ENCODE data around the gene MACROD2. TPM values are rescaled to one million over a fixed set of nuclear protein-coding genes. Genes with fewer than 3 reads are reported as not detected.

MACROD2 gene
- total and polyA plus RNA-seq, 2 donors (not counting 1 experiment from before 2014, with no cell fraction given) = 5.3 to 6.7 TPM

- no CpG with 5 or more reads among the region's 3 CpGs for WGBS (ENCODE audit: insufficient coverage)
- peaks cover 6% of the 10 kb centered on the region for H3K27me3 Mint-ChIP-seq
- no peak overlapping the region for H3K27ac Mint-ChIP-seq
- Histone ChIP-seq H3K27me3 (replicated peaks in 1 of 4; ENCODE audit: control extremely low read depth in 1 of 4, control insufficient read depth in 3 of 4, insufficient read depth in 4 of 4, low read length in 3 of 4) (no peaks in the 10 kb centered on the region), H3K4me1 (ENCODE audit: control insufficient read depth in 2 of 2, insufficient read depth in 2 of 2, low read length in 2 of 2) (no peaks in the 10 kb centered on the region), H3K27ac (ENCODE audit: low read length in 2 of 2) (no peak overlapping the region), H4K20me1 (ENCODE audit: control insufficient read depth, insufficient read depth, low read length, poor library complexity, severe bottlenecking) (no peaks in the 10 kb centered on the region), H3K9me3 (ENCODE audit: control extremely low read depth in 1 of 3, control insufficient read depth in 2 of 3, insufficient read depth in 1 of 3, low read length in 2 of 3) (no peaks in the 10 kb centered on the region), H3K4me2 (replicated peaks; ENCODE audit: low read depth, low read length, poor library complexity, severe bottlenecking) (no peak overlapping the region), H3K79me2 (ENCODE audit: control insufficient read depth, insufficient read depth, low read length) (no peaks in the 10 kb centered on the region), H2AFZ (ENCODE audit: insufficient read depth, low read depth, low read length, poor library complexity, severe bottlenecking) (no peak overlapping the region), H3K36me3 (replicated peaks in 1 of 2; ENCODE audit: control extremely low read depth in 1 of 2, control insufficient read depth in 1 of 2, extremely low read depth in 1 of 2, insufficient read depth in 2 of 2, low read length in 1 of 2) (no peaks in the 10 kb centered on the region), H3K4me3 (ENCODE audit: control extremely low read depth in 1 of 5, extremely low read depth in 1 of 5, insufficient read depth in 1 of 5, low read depth in 2 of 5, low read length in 4 of 5) (no peak overlapping the region), H3K9ac (ENCODE audit: low read length) (no peak overlapping the region)
- intact Hi-C loops (cut with micrococcal nuclease) = no loop called here
- H3K4me3 Mint-ChIP-seq = no peak overlapping the region
- ChIA-PET POLR2A (no interaction called here), CTCF (no interaction called here)
- ATAC-seq (ENCODE audit: low read depth) = no peak
- no peak for DNase-seq
- H3K4me1 Mint-ChIP-seq = no peaks in the 10 kb centered on the region
- H3K9me3 Mint-ChIP-seq (ENCODE audit: insufficient read depth) = no peaks in the 10 kb centered on the region
- TF ChIP-seq, protein P1, sequence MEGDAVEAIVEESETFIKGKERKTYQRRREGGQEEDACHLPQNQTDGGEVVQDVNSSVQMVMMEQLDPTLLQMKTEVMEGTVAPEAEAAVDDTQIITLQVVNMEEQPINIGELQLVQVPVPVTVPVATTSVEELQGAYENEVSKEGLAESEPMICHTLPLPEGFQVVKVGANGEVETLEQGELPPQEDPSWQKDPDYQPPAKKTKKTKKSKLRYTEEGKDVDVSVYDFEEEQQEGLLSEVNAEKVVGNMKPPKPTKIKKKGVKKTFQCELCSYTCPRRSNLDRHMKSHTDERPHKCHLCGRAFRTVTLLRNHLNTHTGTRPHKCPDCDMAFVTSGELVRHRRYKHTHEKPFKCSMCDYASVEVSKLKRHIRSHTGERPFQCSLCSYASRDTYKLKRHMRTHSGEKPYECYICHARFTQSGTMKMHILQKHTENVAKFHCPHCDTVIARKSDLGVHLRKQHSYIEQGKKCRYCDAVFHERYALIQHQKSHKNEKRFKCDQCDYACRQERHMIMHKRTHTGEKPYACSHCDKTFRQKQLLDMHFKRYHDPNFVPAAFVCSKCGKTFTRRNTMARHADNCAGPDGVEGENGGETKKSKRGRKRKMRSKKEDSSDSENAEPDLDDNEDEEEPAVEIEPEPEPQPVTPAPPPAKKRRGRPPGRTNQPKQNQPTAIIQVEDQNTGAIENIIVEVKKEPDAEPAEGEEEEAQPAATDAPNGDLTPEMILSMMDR (IDR thresholded peaks at IDR 0.05) = no peak
- TF ChIP-seq EZH2 (IDR thresholded peaks at IDR 0.05; ENCODE audit: borderline replicate concordance, insufficient read depth, low read depth, low read length, poor library complexity, severe bottlenecking) = no peak
Observed at GRCh38 chr20:14065774-14066173, 70.5 kb downstream of the MACROD2 start.

DNA sequence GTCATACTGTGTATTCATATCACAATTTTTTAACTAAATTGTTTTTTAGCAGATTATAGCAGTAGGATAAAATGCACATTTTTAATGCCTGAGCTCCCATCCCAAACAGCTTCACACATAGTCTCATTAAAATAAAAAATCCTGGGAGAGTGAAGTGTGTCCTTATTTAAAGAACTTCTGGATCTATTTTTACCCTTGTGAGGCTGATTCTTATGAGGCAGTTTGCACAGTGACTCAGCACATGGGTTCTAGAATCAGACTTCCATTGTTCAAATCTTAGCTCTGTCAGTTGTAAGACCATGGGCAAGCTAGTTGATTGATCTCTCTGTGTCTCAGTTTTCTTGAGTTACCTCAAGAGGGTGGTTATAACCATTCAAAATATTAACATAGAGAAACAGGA is 72.3 kb downstream of the MACROD2 start:
- Mint-ChIP-seq H3K27me3 (peaks cover 6% of the 10 kb centered on the region), H3K9me3 (ENCODE audit: insufficient read depth) (no peaks in the 10 kb centered on the region), H3K27ac (no peak overlapping the region), H3K4me1 (no peaks in the 10 kb centered on the region), H3K4me3 (no peak overlapping the region)
- DNase-seq (no peak), ATAC-seq (ENCODE audit: low read depth) (no peak)
- intact Hi-C loops (cut with micrococcal nuclease) = no loop called here
- ChIA-PET CTCF (interaction anchor here (2.4 kb wide), 1 partner anchor 14 kb away, joined by 7 read pairs; no protein-coding TSS in a partner anchor), POLR2A (no interaction called here)
- Histone ChIP-seq H3K9me3 (ENCODE audit: control extremely low read depth in 1 of 3, control insufficient read depth in 2 of 3, insufficient read depth in 1 of 3, low read length in 2 of 3) (no peaks in the 10 kb centered on the region), H3K27ac (ENCODE audit: low read length in 2 of 2) (no peak overlapping the region), H3K4me3 (ENCODE audit: control extremely low read depth in 1 of 5, extremely low read depth in 1 of 5, insufficient read depth in 1 of 5, low read depth in 2 of 5, low read length in 4 of 5) (no peak overlapping the region), H4K20me1 (ENCODE audit: control insufficient read depth, insufficient read depth, low read length, poor library complexity, severe bottlenecking) (no peaks in the 10 kb centered on the region), H3K4me1 (ENCODE audit: control insufficient read depth in 2 of 2, insufficient read depth in 2 of 2, low read length in 2 of 2) (no peaks in the 10 kb centered on the region), H3K79me2 (ENCODE audit: control insufficient read depth, insufficient read depth, low read length) (no peaks in the 10 kb centered on the region), H3K27me3 (replicated peaks in 1 of 4; ENCODE audit: control extremely low read depth in 1 of 4, control insufficient read depth in 3 of 4, insufficient read depth in 4 of 4, low read length in 3 of 4) (no peaks in the 10 kb centered on the region), H3K4me2 (replicated peaks; ENCODE audit: low read depth, low read length, poor library complexity, severe bottlenecking) (no peak overlapping the region), H3K36me3 (replicated peaks in 1 of 2; ENCODE audit: control extremely low read depth in 1 of 2, control insufficient read depth in 1 of 2, extremely low read depth in 1 of 2, insufficient read depth in 2 of 2, low read length in 1 of 2) (no peaks in the 10 kb centered on the region), H3K9ac (ENCODE audit: low read length) (no peak overlapping the region), H2AFZ (ENCODE audit: insufficient read depth, low read depth, low read length, poor library complexity, severe bottlenecking) (no peak overlapping the region)
- no peak for TF ChIP-seq EZH2 (IDR thresholded peaks at IDR 0.05; ENCODE audit: borderline replicate concordance, insufficient read depth, low read depth, low read length, poor library complexity, severe bottlenecking)
- TF ChIP-seq, protein P1 (IDR thresholded peaks at IDR 0.05) = no peak
